Adrenal gland (tissue), 5 donors: ENCODE results near the gene SRPRB.

Source experiments
- CTCF ChIP-seq, 6 experiments: fragments of 450-650 bp in 4 of 6; fragments of 200-600 bp in 2 of 6; sonication (generic) in 1 of 6; IDR thresholded peaks; 1 replicate in 5 of 6; 2 replicates in 1 of 6; pipeline versions ENCODE4 v1.5.1 to v1.8.0; 2016 to 2021; ENCODE audit warnings: antibody characterized with exemption in 6 of 6, mild to moderate bottlenecking in 2 of 6, moderate library complexity in 1 of 6
- POLR2A ChIP-seq, 2 donors: fragments of 450-650 bp; IDR thresholded peaks; one replicate each; pipeline ENCODE4 v1.6.1; 2017; ENCODE audit warnings: antibody characterized with exemption in 2 of 2, mild to moderate bottlenecking in 2 of 2, moderate library complexity in 1 of 2
- donor health status: DM: no; HTN: no; CAD: no.

DNA sequence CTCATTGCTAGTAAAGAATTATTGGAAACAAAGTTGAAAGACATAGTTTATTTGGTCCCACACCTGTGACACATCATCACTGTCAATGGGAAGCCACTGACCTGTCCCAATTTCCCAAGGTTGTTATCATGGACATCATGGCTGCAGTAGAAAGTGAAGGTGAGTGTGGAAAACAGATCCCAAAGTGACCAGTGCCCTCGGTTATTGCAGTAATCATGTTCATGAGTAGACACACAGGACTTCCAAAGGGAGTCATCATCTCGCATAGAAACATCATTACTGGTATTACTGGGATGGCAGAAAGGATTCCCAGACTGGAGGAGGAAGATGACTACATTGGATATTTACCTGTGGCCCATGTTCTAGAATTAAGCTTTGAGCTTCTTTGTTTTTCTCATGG lies 44.7 kb upstream of the SRPRB start:
- TF ChIP-seq CTCF (IDR thresholded peaks at IDR 0.05) (no peak), POLR2A (IDR thresholded peaks at IDR 0.05) (no peak)
